ENCODE data around the gene ARID5A.
"Not testable (repeated sequence)": the region's sequence is repeated elsewhere in the genome, so short reads cannot be mapped to it uniquely, and the experiment has no call there.

The ARID5A gene

DNA sequence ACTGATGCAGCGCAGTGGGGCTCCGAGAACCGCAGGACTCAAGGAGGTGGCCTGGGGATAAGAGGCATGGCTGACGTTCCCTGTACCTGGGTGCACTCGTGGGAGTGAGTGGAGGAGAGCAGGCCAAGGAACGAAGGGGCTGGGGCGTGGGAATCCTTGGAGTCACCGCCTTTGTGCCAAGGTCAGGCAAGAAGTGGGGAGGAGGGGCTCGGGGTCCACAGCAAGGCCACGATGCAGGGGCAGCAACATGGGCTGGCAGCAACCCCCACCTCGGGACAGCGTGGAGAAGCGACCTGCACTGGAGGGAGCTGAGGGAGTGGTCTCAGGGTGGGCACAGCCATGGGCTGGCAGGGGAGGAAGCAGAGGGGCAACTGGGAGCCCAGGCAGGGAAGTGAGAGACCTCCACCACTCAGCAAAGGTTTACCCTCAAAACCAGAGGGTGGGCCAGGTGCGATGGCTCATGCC is 18.6 kb downstream of the ARID5A start:
- peaks cover 9 to 12% of the 10 kb centered on the region in 2 donors for H3K4me1 ChIP-seq (ENCODE audit: control insufficient read depth in 2 of 2, insufficient read depth in 2 of 2, low read length in 2 of 2)
- H3K9me3 ChIP-seq (ENCODE audit: control insufficient read depth in 2 of 2, low read length in 2 of 2) = no peaks in the 10 kb centered on the region
- H3K36me3 ChIP-seq (ENCODE audit: control insufficient read depth in 2 of 2, insufficient read depth in 2 of 2, low read length in 2 of 2) = peaks cover 0 to 3% of the 10 kb centered on the region in 2 donors
- H3K9ac ChIP-seq (ENCODE audit: low read depth in 1 of 2, low read length in 2 of 2) = no peak overlapping the region
- no peak overlapping the region for H3K4me3 ChIP-seq (ENCODE audit: low read length in 2 of 2)
- H3K27ac ChIP-seq (ENCODE audit: low read depth in 2 of 2, low read length in 2 of 2) = no peak overlapping the region
- H3K27me3 ChIP-seq (ENCODE audit: control insufficient read depth in 2 of 2, insufficient read depth in 2 of 2, low read length in 2 of 2) = no peaks in the 10 kb centered on the region

DNA sequence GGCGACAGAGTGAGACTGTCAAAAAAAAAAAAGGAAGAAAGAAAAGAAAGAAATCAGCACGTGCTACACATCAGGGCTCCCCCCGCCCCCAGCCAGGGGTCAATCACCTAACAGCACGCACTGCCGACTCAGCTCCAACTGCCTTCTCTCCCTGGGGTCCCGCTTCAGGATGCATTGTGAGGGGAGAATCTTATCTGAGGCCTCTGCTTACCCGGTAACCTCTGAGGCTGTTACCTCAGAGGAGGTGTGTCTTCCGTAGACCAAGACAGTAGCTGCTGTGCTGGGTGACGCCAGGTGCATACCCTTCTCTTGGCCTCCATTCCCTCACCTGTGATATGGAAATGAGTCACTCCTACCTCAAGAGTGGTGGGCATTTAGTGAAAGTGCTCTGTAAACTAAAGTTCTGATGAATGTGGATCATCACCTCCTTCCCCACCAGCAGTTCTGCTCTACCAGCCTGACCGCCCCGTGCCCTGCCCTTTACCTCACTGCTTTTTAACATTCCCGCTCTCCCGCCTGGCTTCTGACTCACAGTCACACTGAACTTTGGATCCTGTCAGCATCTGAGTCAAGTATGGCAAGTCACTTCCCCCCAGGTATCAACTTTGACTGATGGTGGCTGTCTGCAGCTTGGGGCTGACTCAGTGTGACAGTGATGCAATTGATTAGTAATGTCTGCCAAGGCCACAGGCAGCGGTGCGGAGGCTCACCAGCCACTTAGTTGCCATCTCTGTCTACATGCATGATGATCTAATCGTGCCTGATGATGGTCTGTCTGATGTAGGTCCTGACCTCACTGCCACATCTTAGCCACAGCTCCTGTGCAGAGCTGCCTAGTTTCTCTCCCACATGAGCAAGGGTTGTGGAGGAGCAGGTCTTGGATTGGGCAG is 20.1 kb downstream of the ARID5A start:
- Histone ChIP-seq H3K4me1 (ENCODE audit: control insufficient read depth in 2 of 2, insufficient read depth in 2 of 2, low read length in 2 of 2) (peaks cover 9 to 12% of the 10 kb centered on the region in 2 donors), H3K9ac (ENCODE audit: low read depth in 1 of 2, low read length in 2 of 2) (no peak overlapping the region), H3K27ac (ENCODE audit: low read depth in 2 of 2, low read length in 2 of 2) (no peak overlapping the region), H3K4me3 (ENCODE audit: low read length in 2 of 2) (no peak overlapping the region), H3K9me3 (ENCODE audit: control insufficient read depth in 2 of 2, low read length in 2 of 2) (no peaks in the 10 kb centered on the region), H3K36me3 (ENCODE audit: control insufficient read depth in 2 of 2, insufficient read depth in 2 of 2, low read length in 2 of 2) (no peaks in the 10 kb centered on the region), H3K27me3 (ENCODE audit: control insufficient read depth in 2 of 2, insufficient read depth in 2 of 2, low read length in 2 of 2) (no peaks in the 10 kb centered on the region)

DNA sequence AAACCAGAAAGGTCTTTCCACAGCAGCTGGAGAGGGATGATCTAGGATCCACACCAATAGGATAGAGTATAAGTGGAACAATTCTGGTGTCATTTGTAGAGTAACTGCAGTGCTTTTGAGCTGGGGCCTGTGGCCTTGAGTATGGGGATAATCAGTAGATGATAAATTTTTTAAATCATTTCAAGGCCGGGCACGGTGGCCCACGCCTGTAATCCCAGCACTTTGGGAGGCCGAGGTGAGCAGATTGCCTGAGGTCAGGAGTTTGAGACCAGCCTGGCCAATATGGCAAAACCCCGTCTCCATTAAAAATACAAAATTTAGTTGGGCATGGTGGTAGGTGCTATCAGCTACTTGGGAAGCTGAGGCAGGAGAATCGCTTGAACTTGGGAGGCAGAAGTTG is 20.9 kb downstream of the ARID5A start:
- not testable (repeated sequence) for H3K4me3 ChIP-seq (ENCODE audit: low read length in 2 of 2); H3K27ac ChIP-seq (ENCODE audit: low read depth in 2 of 2, low read length in 2 of 2); H3K36me3 ChIP-seq (ENCODE audit: control insufficient read depth in 2 of 2, insufficient read depth in 2 of 2, low read length in 2 of 2); H3K9me3 ChIP-seq (ENCODE audit: control insufficient read depth in 2 of 2, low read length in 2 of 2); H3K27me3 ChIP-seq (ENCODE audit: control insufficient read depth in 2 of 2, insufficient read depth in 2 of 2, low read length in 2 of 2); H3K9ac ChIP-seq (ENCODE audit: low read depth in 1 of 2, low read length in 2 of 2)
- H3K4me1 ChIP-seq (ENCODE audit: control insufficient read depth in 2 of 2, insufficient read depth in 2 of 2, low read length in 2 of 2) = peaks cover 9 to 12% of the 10 kb centered on the region in 2 donors

DNA sequence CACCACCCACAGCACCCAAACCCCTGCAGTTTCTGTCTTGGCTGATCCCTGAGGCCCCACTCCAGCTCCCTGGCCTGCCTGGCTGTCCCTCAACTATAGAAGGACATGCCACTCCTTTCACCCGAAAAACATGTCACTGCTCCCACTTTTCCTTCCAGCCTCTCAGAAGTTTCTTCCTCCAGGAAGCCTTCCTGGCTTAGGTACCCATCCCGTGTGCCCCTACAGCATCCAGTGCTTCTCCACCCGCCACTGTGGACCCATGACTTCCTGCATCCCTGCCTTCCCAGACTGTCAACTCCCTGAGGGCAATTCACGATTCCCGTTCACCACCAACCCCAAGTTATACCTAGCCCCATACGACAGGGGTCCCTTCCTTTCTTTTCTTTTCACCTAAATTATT is 21.5 kb downstream of the ARID5A start:
- Histone ChIP-seq H3K36me3 (ENCODE audit: control insufficient read depth in 2 of 2, insufficient read depth in 2 of 2, low read length in 2 of 2) (no peaks in the 10 kb centered on the region), H3K9ac (ENCODE audit: low read depth in 1 of 2, low read length in 2 of 2) (no peak overlapping the region)

DNA sequence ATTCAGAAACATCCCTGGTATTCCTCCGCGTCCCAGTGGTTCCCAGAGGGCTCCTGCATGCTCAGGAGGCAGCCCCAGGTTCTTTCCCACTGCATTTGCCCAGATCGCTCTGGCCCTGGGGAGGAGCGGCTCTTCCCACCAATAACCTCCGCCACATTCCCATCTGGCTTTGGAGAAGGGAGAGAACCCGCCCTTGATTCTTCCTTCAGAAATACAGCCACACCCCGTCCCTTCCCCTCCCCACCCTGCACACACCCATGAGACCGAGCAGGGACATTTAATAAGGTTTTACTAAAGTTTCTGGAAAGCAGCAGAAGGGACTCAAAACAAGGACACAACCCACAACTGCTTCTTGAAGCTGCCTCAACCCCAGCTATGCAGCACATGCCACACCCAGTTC is 21.9 kb downstream of the ARID5A start:
- Histone ChIP-seq H3K9ac (ENCODE audit: low read depth in 1 of 2, low read length in 2 of 2) (no peak overlapping the region), H3K27ac (ENCODE audit: low read depth in 2 of 2, low read length in 2 of 2) (no peak overlapping the region), H3K4me3 (ENCODE audit: low read length in 2 of 2) (no peak overlapping the region), H3K4me1 (ENCODE audit: control insufficient read depth in 2 of 2, insufficient read depth in 2 of 2, low read length in 2 of 2) (peaks cover 9 to 12% of the 10 kb centered on the region in 2 donors), H3K9me3 (ENCODE audit: control insufficient read depth in 2 of 2, low read length in 2 of 2) (no peaks in the 10 kb centered on the region), H3K27me3 (ENCODE audit: control insufficient read depth in 2 of 2, insufficient read depth in 2 of 2, low read length in 2 of 2) (no peaks in the 10 kb centered on the region), H3K36me3 (ENCODE audit: control insufficient read depth in 2 of 2, insufficient read depth in 2 of 2, low read length in 2 of 2) (no peaks in the 10 kb centered on the region)

More for the DNA sequence above, 21.5 kb downstream of the ARID5A start:
- H3K4me1 ChIP-seq (ENCODE audit: control insufficient read depth in 2 of 2, insufficient read depth in 2 of 2, low read length in 2 of 2) = peaks cover 9 to 12% of the 10 kb centered on the region in 2 donors
- no peaks in the 10 kb centered on the region for H3K9me3 ChIP-seq (ENCODE audit: control insufficient read depth in 2 of 2, low read length in 2 of 2)
- no peak overlapping the region for H3K27ac ChIP-seq (ENCODE audit: low read depth in 2 of 2, low read length in 2 of 2)
- no peaks in the 10 kb centered on the region for H3K27me3 ChIP-seq (ENCODE audit: control insufficient read depth in 2 of 2, insufficient read depth in 2 of 2, low read length in 2 of 2)
- no peak overlapping the region for H3K4me3 ChIP-seq (ENCODE audit: low read length in 2 of 2)

DNA sequence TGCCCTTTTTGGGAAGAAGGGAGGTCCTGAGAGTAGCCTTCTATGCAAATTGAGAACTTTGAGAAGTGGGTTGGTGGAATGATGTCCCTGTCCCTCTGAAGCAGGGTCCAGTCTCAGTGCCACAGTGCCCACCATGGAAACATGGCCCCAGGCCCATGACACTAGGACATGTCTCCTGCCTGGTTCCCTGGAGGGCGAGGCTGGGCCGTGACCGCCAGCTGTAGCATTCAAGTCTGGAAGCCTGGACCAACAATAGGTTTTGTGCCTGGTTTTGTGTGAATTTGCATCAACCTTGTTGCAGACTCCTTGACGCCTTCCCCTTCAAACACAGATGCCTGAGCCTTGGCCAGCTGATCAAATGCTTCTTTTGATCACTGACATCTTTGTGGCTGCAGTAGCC is 27.5 kb downstream of the ARID5A start:
- H3K27me3 ChIP-seq (ENCODE audit: control insufficient read depth in 2 of 2, insufficient read depth in 2 of 2, low read length in 2 of 2) = no peaks in the 10 kb centered on the region
- no peak overlapping the region for H3K27ac ChIP-seq (ENCODE audit: low read depth in 2 of 2, low read length in 2 of 2)
- H3K36me3 ChIP-seq (ENCODE audit: control insufficient read depth in 2 of 2, insufficient read depth in 2 of 2, low read length in 2 of 2) = no peaks in the 10 kb centered on the region
- no peak overlapping the region for H3K4me3 ChIP-seq (ENCODE audit: low read length in 2 of 2)
- H3K9me3 ChIP-seq (ENCODE audit: control insufficient read depth in 2 of 2, low read length in 2 of 2) = no peaks in the 10 kb centered on the region
- no peaks in the 10 kb centered on the region for H3K4me1 ChIP-seq (ENCODE audit: control insufficient read depth in 2 of 2, insufficient read depth in 2 of 2, low read length in 2 of 2)
- H3K9ac ChIP-seq (ENCODE audit: low read depth in 1 of 2, low read length in 2 of 2) = no peak overlapping the region

DNA sequence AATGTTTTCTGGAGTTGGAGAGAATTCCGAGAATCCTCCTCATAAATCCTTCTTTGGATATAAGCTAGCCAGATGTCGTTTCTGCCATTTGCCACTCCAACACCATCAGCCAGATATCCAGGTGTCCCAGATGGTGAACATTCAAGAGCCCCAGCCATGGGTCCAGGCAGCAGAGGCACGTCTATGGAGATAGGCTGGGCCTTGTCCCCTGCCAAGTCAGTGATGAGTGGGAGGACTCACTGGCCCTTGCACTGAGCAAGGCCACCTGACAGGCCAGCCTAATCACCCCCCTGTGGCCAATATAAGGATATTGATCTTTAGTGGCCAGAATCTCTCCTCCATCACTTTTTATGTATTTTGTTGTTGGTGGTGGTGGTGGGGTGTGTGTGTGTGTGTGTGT is 28.0 kb downstream of the ARID5A start:
- Histone ChIP-seq H3K4me1 (ENCODE audit: control insufficient read depth in 2 of 2, insufficient read depth in 2 of 2, low read length in 2 of 2) (no peaks in the 10 kb centered on the region), H3K9ac (ENCODE audit: low read depth in 1 of 2, low read length in 2 of 2) (no peak overlapping the region), H3K27me3 (ENCODE audit: control insufficient read depth in 2 of 2, insufficient read depth in 2 of 2, low read length in 2 of 2) (no peaks in the 10 kb centered on the region), H3K4me3 (ENCODE audit: low read length in 2 of 2) (no peak overlapping the region), H3K27ac (ENCODE audit: low read depth in 2 of 2, low read length in 2 of 2) (no peak overlapping the region), H3K9me3 (ENCODE audit: control insufficient read depth in 2 of 2, low read length in 2 of 2) (no peaks in the 10 kb centered on the region), H3K36me3 (ENCODE audit: control insufficient read depth in 2 of 2, insufficient read depth in 2 of 2, low read length in 2 of 2) (no peaks in the 10 kb centered on the region)

DNA sequence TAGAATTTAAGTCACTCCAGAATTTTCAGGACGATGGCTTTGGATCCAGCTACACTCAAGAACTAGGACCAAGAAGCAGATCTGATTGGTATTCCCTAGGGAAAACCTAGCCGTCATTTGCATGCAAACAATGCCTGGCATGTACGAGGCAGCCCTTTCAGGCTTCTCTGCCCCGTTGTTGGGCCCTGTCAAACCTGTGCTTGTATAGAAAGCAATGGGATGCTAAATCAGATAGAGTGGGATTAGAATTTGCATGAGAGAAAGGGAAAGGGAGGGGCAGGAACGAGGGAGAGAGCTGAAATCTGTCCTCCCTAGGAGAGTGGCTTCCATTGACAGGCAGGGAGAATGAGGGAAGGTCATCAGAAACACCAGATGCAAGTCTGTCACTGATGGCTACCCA is 28.6 kb downstream of the ARID5A start:
- no peaks in the 10 kb centered on the region for H3K27me3 ChIP-seq (ENCODE audit: control insufficient read depth in 2 of 2, insufficient read depth in 2 of 2, low read length in 2 of 2)
- no peak overlapping the region for H3K27ac ChIP-seq (ENCODE audit: low read depth in 2 of 2, low read length in 2 of 2)
- H3K36me3 ChIP-seq (ENCODE audit: control insufficient read depth in 2 of 2, insufficient read depth in 2 of 2, low read length in 2 of 2) = no peaks in the 10 kb centered on the region
- no peak overlapping the region for H3K4me3 ChIP-seq (ENCODE audit: low read length in 2 of 2)
- H3K9me3 ChIP-seq (ENCODE audit: control insufficient read depth in 2 of 2, low read length in 2 of 2) = no peaks in the 10 kb centered on the region
- no peaks in the 10 kb centered on the region for H3K4me1 ChIP-seq (ENCODE audit: control insufficient read depth in 2 of 2, insufficient read depth in 2 of 2, low read length in 2 of 2)
- H3K9ac ChIP-seq (ENCODE audit: low read depth in 1 of 2, low read length in 2 of 2) = no peak overlapping the region

DNA sequence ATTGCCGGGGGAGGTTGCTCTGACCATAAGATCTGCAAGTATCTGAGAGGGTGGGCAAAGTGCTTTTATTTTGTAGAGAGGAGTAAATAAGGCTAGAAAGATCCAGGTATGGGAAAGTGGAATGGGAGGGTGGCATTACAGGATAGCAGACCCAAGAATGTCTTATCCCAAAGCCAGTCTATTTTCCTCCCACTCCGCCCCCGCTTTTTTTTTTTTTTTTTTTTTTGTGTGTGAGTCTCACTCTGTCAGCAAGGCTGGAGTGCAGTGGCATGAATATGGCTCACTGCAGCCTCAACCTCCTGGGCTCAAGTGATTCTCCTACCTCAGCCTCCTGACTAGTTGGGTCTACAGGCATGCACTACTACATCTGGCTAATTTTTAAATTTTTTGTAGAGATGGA is 31.5 kb downstream of the ARID5A start:
- no peaks in the 10 kb centered on the region for H3K9me3 ChIP-seq (ENCODE audit: control insufficient read depth in 2 of 2, low read length in 2 of 2)
- no peaks in the 10 kb centered on the region for H3K27me3 ChIP-seq (ENCODE audit: control insufficient read depth in 2 of 2, insufficient read depth in 2 of 2, low read length in 2 of 2)
- H3K4me3 ChIP-seq (ENCODE audit: low read length in 2 of 2) = no peak overlapping the region
- H3K27ac ChIP-seq (ENCODE audit: low read depth in 2 of 2, low read length in 2 of 2) = no peak overlapping the region
- no peaks in the 10 kb centered on the region for H3K36me3 ChIP-seq (ENCODE audit: control insufficient read depth in 2 of 2, insufficient read depth in 2 of 2, low read length in 2 of 2)
- H3K4me1 ChIP-seq (ENCODE audit: control insufficient read depth in 2 of 2, insufficient read depth in 2 of 2, low read length in 2 of 2) = no peaks in the 10 kb centered on the region
- H3K9ac ChIP-seq (ENCODE audit: low read depth in 1 of 2, low read length in 2 of 2) = no peak overlapping the region

DNA sequence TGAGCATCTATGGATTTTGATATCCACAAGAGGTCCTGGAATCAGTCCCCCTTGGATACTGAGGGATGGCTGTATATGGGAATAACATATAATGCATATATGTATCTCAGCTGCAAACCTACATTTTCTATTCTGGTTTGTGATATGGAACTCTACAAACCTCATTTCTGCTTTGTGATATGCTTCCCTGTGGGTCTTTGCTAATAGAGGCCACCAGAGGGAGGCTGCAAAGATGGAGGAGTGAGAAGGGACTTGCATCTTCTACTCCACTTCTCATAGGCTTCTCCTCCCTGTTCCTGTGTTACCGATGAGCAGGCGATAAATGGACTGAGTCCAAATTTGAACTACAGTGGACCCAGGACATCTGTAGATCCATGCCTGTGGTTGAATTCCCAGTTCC is 37.8 kb downstream of the ARID5A start:
- Histone ChIP-seq H3K9me3 (ENCODE audit: control insufficient read depth in 2 of 2, low read length in 2 of 2) (no peaks in the 10 kb centered on the region), H3K4me1 (ENCODE audit: control insufficient read depth in 2 of 2, insufficient read depth in 2 of 2, low read length in 2 of 2) (peaks cover 0 to 8% of the 10 kb centered on the region in 2 donors), H3K9ac (ENCODE audit: low read depth in 1 of 2, low read length in 2 of 2) (no peak overlapping the region), H3K4me3 (ENCODE audit: low read length in 2 of 2) (no peak overlapping the region), H3K27ac (ENCODE audit: low read depth in 2 of 2, low read length in 2 of 2) (no peak overlapping the region), H3K36me3 (ENCODE audit: control insufficient read depth in 2 of 2, insufficient read depth in 2 of 2, low read length in 2 of 2) (no peaks in the 10 kb centered on the region), H3K27me3 (ENCODE audit: control insufficient read depth in 2 of 2, insufficient read depth in 2 of 2, low read length in 2 of 2) (no peaks in the 10 kb centered on the region)
